Measurements from ENCODE around the gene LCA5L.

- TF ChIP-seq CTCF (IDR thresholded peaks at IDR 0.05 in 4 of 5, conservative IDR thresholded peaks at IDR 0.05 in 1 of 5) (no peak), POLR2A (IDR thresholded peaks at IDR 0.05) (no peak)
Observed at GRCh38 chr21:39362733-39363132, 82.8 kb downstream of the LCA5L start.

All from gastrocnemius medialis (tissue), 4 donors.